ENCODE results near the gene JAK3. TPM values are rescaled to one million over a fixed set of nuclear protein-coding genes. Genes with fewer than 3 reads are reported as not detected.

JAK3 gene
- total RNA-seq, result 1.2 and 1.3 TPM in 2 replicates
- polyA plus RNA-seq, result 0.26 and 1.1 TPM in 2 replicates
- polyA plus RNA-seq (2012), result 0.46 and 1.2 TPM in 2 replicates
- 2.9 and 6.4 TPM in 2 replicates for polyA minus RNA-seq (ENCODE audit: low replicate concordance)

DNA sequence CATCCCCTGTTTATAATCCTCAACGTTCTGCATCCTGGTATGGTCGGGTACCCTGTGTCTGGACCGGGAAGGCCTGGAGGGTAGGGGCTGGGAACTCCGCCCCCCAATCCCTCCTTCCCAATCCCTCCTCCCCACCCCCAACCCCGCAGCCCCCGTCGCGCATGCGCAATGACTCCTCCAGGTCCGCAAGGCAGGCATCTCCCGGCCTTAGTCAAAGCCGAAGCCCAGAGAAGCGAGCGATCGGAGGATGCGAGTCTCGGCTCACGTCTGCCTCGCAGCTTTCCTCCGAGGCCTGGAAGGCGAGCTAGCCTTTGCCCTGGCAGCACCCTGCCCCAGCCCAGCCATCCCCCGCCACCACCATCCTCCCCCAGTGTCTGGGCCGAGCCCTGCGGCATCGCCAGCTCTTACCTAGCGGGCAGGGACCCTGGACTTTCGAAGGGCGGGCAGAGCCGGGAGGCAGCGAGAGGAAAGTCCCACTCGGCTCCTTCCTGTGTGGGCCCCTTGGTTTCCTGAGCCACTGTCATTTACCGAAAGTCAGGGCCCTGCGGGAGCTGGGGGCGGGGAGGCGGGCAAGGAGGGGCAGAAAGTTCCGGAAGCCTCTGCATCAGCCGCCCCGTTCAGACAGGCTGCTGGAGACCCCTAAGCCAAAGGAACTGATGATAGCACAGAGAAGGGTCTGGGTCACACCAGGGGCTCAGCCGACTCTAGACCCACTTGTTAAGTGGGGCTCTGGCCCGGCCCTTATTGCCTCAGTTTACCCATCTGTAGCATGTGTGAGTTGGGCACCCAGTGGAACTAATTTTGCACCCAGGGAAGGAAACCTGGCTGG is at the start of gene JAK3:
Gene JAK3 (minus strand): TSS at position 445 of the 829 bp plus-strand sequence. CDS start 3,565 bp downstream, outside the sequence.
- DNase-seq (ENCODE audit: low read depth in 2 of 2), result peak; percentile 52 to 62
- Histone ChIP-seq H3K27ac (ENCODE audit: insufficient read depth, low read length) (no peak within 1 kb of the TSS), H3K9me3 (ENCODE audit: control insufficient read depth, insufficient read depth, low read depth, low read length) (no peaks in the 10 kb centered on the region), H3K9ac (ENCODE audit: insufficient read depth, low read length) (peak within 1 kb of the TSS; percentile 25), H2AFZ (ENCODE audit: low read length) (peak within 1 kb of the TSS; percentile 60), H3K36me3 (ENCODE audit: control insufficient read depth, insufficient read depth, low read length) (no peaks in the 10 kb centered on the region), H4K20me1 (ENCODE audit: control insufficient read depth, extremely low read depth, insufficient read depth, low read length) (no peaks in the 10 kb centered on the region), H3K4me2 (ENCODE audit: extremely low read depth, insufficient read depth, low read length) (peak within 1 kb of the TSS; percentile 4), H3K4me3 (replicated peaks in 1 of 4; ENCODE audit: control extremely low read depth in 1 of 4, insufficient read depth in 1 of 4, low read depth in 3 of 4, low read length in 4 of 4) (peak within 1 kb of the TSS in 2 of 4 experiments; percentile 16 to 46), H3K27me3 (ENCODE audit: control insufficient read depth, insufficient read depth, low read length) (no peaks in the 10 kb centered on the region), H3K79me2 (ENCODE audit: control insufficient read depth, insufficient read depth, low read length) (no peaks in the 10 kb centered on the region), H3K4me1 (ENCODE audit: control insufficient read depth, extremely low read depth, insufficient read depth, low read length) (no peaks in the 10 kb centered on the region)
- TF ChIP-seq EZH2 (IDR thresholded peaks at IDR 0.05; ENCODE audit: low read length, missing control alignments), result no peak
- TF ChIP-seq, protein P1, sequence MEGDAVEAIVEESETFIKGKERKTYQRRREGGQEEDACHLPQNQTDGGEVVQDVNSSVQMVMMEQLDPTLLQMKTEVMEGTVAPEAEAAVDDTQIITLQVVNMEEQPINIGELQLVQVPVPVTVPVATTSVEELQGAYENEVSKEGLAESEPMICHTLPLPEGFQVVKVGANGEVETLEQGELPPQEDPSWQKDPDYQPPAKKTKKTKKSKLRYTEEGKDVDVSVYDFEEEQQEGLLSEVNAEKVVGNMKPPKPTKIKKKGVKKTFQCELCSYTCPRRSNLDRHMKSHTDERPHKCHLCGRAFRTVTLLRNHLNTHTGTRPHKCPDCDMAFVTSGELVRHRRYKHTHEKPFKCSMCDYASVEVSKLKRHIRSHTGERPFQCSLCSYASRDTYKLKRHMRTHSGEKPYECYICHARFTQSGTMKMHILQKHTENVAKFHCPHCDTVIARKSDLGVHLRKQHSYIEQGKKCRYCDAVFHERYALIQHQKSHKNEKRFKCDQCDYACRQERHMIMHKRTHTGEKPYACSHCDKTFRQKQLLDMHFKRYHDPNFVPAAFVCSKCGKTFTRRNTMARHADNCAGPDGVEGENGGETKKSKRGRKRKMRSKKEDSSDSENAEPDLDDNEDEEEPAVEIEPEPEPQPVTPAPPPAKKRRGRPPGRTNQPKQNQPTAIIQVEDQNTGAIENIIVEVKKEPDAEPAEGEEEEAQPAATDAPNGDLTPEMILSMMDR (conservative IDR thresholded peaks at IDR 0.05 in 1 of 2, IDR thresholded peaks at IDR 0.05 in 1 of 2; ENCODE audit: low read depth in 1 of 2, low read length in 2 of 2), result no peak

DNA sequence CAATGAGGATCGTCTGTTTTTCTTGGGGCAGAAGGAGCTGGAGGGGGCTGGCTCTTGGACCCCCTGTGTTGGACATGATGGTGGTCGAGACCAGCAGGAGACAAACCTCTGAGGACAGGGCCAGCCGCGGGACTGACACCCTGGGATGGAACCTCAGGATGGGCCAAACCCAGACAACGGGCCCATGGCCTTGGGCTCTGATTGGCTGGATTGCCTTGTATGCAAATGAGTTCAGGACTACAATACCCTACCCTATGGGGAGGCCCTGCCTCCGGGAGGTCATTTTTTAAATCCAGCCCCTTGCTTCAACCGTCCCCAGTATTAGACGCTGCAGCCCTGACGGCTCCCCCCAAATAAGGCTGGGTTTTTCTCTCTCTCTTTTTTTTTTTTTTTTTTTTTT is 46.0 kb upstream of the JAK3 start:
- no peaks in the 10 kb centered on the region for H3K9me3 ChIP-seq (ENCODE audit: control insufficient read depth, insufficient read depth, low read depth, low read length)
- H3K4me1 ChIP-seq (ENCODE audit: control insufficient read depth, extremely low read depth, insufficient read depth, low read length), result no peaks in the 10 kb centered on the region
- no peak for DNase-seq (ENCODE audit: low read depth in 2 of 2)
- TF ChIP-seq EZH2 (IDR thresholded peaks at IDR 0.05; ENCODE audit: low read length, missing control alignments), result no peak
- TF ChIP-seq, protein P1 (conservative IDR thresholded peaks at IDR 0.05 in 1 of 2, IDR thresholded peaks at IDR 0.05 in 1 of 2; ENCODE audit: low read depth in 1 of 2, low read length in 2 of 2), result no peak
- H3K4me2 ChIP-seq (ENCODE audit: extremely low read depth, insufficient read depth, low read length), result no peak overlapping the region
- no peaks in the 10 kb centered on the region for H3K36me3 ChIP-seq (ENCODE audit: control insufficient read depth, insufficient read depth, low read length)
- no peak overlapping the region for H2AFZ ChIP-seq (ENCODE audit: low read length)
- no peak overlapping the region for H3K4me3 ChIP-seq (replicated peaks in 1 of 4; ENCODE audit: control extremely low read depth in 1 of 4, insufficient read depth in 1 of 4, low read depth in 3 of 4, low read length in 4 of 4)
- H4K20me1 ChIP-seq (ENCODE audit: control insufficient read depth, extremely low read depth, insufficient read depth, low read length), result no peaks in the 10 kb centered on the region
- no peaks in the 10 kb centered on the region for H3K27me3 ChIP-seq (ENCODE audit: control insufficient read depth, insufficient read depth, low read length)
- H3K79me2 ChIP-seq (ENCODE audit: control insufficient read depth, insufficient read depth, low read length), result no peaks in the 10 kb centered on the region
- no peak overlapping the region for H3K9ac ChIP-seq (ENCODE audit: insufficient read depth, low read length)
- H3K27ac ChIP-seq (ENCODE audit: insufficient read depth, low read length), result no peak overlapping the region

DNA sequence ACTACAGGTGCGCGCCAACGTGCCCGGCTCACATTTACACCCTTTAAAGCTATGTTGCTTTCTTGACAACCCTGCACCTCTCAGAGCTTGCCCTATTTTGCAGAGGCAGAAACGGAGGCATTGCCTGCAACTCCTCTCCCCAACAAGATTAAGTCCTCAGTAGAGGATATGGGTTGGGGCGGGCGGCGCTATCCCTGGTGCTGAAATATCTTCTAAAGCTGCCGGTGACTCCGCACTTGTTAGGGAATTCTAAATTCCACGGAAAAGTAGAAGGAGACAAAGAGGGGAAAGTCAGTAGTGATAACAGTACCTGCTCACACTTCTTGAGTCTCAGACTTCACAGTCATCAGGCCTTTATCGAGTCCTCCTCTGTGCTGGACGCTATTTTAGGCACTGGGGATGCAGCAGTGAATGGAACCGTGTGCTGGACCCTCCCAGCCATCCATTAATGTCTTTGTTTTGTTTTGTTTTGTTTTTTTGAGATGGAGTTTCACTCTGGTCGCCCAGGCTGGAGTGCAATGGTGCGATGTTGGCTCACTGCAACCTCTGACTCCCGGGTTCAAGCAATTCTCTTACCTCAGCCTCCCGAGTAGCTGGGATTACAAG is 41.9 kb upstream of the JAK3 start:
- peak; percentile 45 to 46 for DNase-seq (ENCODE audit: low read depth in 2 of 2)
- Histone ChIP-seq H3K4me1 (ENCODE audit: control insufficient read depth, extremely low read depth, insufficient read depth, low read length) (no peaks in the 10 kb centered on the region), H3K4me3 (replicated peaks in 1 of 4; ENCODE audit: control extremely low read depth in 1 of 4, insufficient read depth in 1 of 4, low read depth in 3 of 4, low read length in 4 of 4) (no peak overlapping the region), H3K36me3 (ENCODE audit: control insufficient read depth, insufficient read depth, low read length) (no peaks in the 10 kb centered on the region), H3K27me3 (ENCODE audit: control insufficient read depth, insufficient read depth, low read length) (no peaks in the 10 kb centered on the region), H3K27ac (ENCODE audit: insufficient read depth, low read length) (no peak overlapping the region), H3K79me2 (ENCODE audit: control insufficient read depth, insufficient read depth, low read length) (no peaks in the 10 kb centered on the region), H4K20me1 (ENCODE audit: control insufficient read depth, extremely low read depth, insufficient read depth, low read length) (no peaks in the 10 kb centered on the region), H3K9ac (ENCODE audit: insufficient read depth, low read length) (no peak overlapping the region), H3K9me3 (ENCODE audit: control insufficient read depth, insufficient read depth, low read depth, low read length) (no peaks in the 10 kb centered on the region), H2AFZ (ENCODE audit: low read length) (no peak overlapping the region), H3K4me2 (ENCODE audit: extremely low read depth, insufficient read depth, low read length) (no peak overlapping the region)
- no peak for TF ChIP-seq EZH2 (IDR thresholded peaks at IDR 0.05; ENCODE audit: low read length, missing control alignments)
- TF ChIP-seq, protein P1 (conservative IDR thresholded peaks at IDR 0.05 in 1 of 2, IDR thresholded peaks at IDR 0.05 in 1 of 2; ENCODE audit: low read depth in 1 of 2, low read length in 2 of 2), result no peak
